Measurements from ENCODE around the gene ARHGAP45.

DNA sequence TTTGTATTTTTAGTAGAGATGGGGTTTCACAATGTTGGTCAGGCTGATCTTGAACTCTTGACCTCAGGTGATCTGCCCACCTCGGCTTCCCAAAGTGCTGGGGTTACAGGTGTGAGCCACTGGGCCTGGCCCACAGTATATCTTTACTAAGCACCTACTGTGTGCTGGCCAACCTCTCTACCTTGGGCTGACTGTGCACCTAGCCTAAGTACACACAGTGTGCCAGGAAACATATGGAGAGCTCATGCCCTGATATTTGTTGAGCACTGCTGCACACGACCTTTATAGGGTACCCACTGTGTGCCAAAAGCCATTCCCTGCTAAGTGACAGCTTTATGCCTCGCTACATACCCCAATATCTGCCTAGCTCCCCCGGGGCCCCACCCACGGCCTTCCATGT lies 6.3 kb upstream of the ARHGAP45 start:
- no peak for TF ChIP-seq POLR2A (IDR thresholded peaks at IDR 0.05)
- TF ChIP-seq, protein P1, sequence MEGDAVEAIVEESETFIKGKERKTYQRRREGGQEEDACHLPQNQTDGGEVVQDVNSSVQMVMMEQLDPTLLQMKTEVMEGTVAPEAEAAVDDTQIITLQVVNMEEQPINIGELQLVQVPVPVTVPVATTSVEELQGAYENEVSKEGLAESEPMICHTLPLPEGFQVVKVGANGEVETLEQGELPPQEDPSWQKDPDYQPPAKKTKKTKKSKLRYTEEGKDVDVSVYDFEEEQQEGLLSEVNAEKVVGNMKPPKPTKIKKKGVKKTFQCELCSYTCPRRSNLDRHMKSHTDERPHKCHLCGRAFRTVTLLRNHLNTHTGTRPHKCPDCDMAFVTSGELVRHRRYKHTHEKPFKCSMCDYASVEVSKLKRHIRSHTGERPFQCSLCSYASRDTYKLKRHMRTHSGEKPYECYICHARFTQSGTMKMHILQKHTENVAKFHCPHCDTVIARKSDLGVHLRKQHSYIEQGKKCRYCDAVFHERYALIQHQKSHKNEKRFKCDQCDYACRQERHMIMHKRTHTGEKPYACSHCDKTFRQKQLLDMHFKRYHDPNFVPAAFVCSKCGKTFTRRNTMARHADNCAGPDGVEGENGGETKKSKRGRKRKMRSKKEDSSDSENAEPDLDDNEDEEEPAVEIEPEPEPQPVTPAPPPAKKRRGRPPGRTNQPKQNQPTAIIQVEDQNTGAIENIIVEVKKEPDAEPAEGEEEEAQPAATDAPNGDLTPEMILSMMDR (IDR thresholded peaks at IDR 0.05) = no peak

Measured in testis (tissue), 2 donors.